22Rv1 (cell line): ENCODE data around the gene FREY1.

Source experiments
- H3K27ac ChIP-seq: fragments of 450-650 bp; 2 replicates; pipeline ENCODE4 v1.5.1; 2017
- CTCF ChIP-seq: fragments of 450-650 bp; IDR thresholded peaks from 2 replicates; pipeline ENCODE4 v1.5.1; 2017; ENCODE audit warnings: mild to moderate bottlenecking
- ZFX ChIP-seq: fragments of 450-650 bp; IDR thresholded peaks from 2 replicates; pipeline ENCODE4 v1.6.1; 2017; ENCODE audit warnings: antibody characterized with exemption, borderline replicate concordance

Gene FREY1

GRCh38 chr11:45881708-45882368 is 25.2 kb downstream of the FREY1 start:
- TF ChIP-seq ZFX (no peak), CTCF (no peak)
- H3K27ac ChIP-seq, result no peak overlapping the region

- no peak for TF ChIP-seq ZFX
- no peak for TF ChIP-seq CTCF
- no peak overlapping the region for H3K27ac ChIP-seq
These were observed 26.1 kb downstream of the FREY1 start for GRCh38 chr11:45880772-45881570.

GRCh38 chr11:45879803-45880686 is 27.0 kb downstream of the FREY1 start:
- H3K27ac ChIP-seq, result no peak overlapping the region
- TF ChIP-seq ZFX (no peak), CTCF (no peak)

GRCh38 chr11:45877845-45878244 is 29.2 kb downstream of the FREY1 start:
- H3K27ac ChIP-seq, result no peak overlapping the region
- TF ChIP-seq CTCF (no peak), ZFX (no peak)

- no peak overlapping the region for H3K27ac ChIP-seq
- TF ChIP-seq CTCF, result no peak
- no peak for TF ChIP-seq ZFX
These were observed 29.9 kb downstream of the FREY1 start for GRCh38 chr11:45877221-45877620.

- H3K27ac ChIP-seq, result no peak overlapping the region
- TF ChIP-seq CTCF (no peak), ZFX (no peak)
These were observed 30.7 kb downstream of the FREY1 start for GRCh38 chr11:45876401-45876800.
